OCI-LY1 (cell line): ENCODE data around the gene BRF1.

Source experiments
- CTCF ChIP-seq: fragments of 200-600 bp; sonication (generic), shearing (Covaris generic); IDR thresholded peaks from 2 replicates; pipeline ENCODE4 v1.5.1; 2017; ENCODE audit warnings: mild to moderate bottlenecking, antibody characterized with exemption, low read length, moderate library complexity, mixed read lengths
- EZH2 ChIP-seq: fragments of 200-600 bp; sonication (generic), shearing (Covaris generic); IDR thresholded peaks from 2 replicates; pipeline ENCODE4 v1.8.0; 2017; ENCODE audit warnings: borderline replicate concordance, mixed run types, mild to moderate bottlenecking, antibody characterized with exemption, low read length, moderate library complexity, mixed read lengths

GRCh38 chr14:105326891-105327694, 26.3 kb upstream of the BRF1 start:
- TF ChIP-seq CTCF (no peak), EZH2 (no peak)
